Chondrocyte (in vitro differentiated cells): ENCODE data around the gene ARHGEF7. TPM values are rescaled to one million over a fixed set of nuclear protein-coding genes. Genes with fewer than 3 reads are reported as not detected.
A peak's percentile ranks its signal among the peaks of the same experiment; 100 is the strongest.

Experiments
- DNase-seq: peaks from one replicate; pipeline ENCODE4 v3.0.0; 2021; ENCODE audit warnings: mixed read lengths, low spot score
- H3K27ac Mint-ChIP-seq: one replicate; pipeline ENCODE4 v1.8.0; 2021; ENCODE audit warnings: mild to moderate bottlenecking, moderate library complexity, mixed read lengths; ENCODE audit not compliant: unreplicated experiment
- H3K27me3 Mint-ChIP-seq: 2 replicates; pipeline ENCODE4 v1.8.0; 2021; ENCODE audit warnings: low read depth, mixed read lengths
- H3K36me3 Mint-ChIP-seq: 2 replicates; pipeline ENCODE4 v1.8.0; 2021; ENCODE audit warnings: low read depth, mixed read lengths
- H3K4me1 Mint-ChIP-seq: 2 replicates; pipeline ENCODE4 v1.8.0; 2021; ENCODE audit warnings: low read depth, mild to moderate bottlenecking, mixed read lengths
- H3K4me3 Mint-ChIP-seq: one replicate; pipeline ENCODE4 v1.8.0; 2021; ENCODE audit warnings: mild to moderate bottlenecking, moderate library complexity, mixed read lengths; ENCODE audit not compliant: unreplicated experiment
- H3K9me3 Mint-ChIP-seq: 2 replicates; pipeline ENCODE4 v1.8.0; 2021; ENCODE audit warnings: low read depth, mixed read lengths
- CTCF ChIP-seq: fragments of 200-600 bp; sonication (generic); IDR thresholded peaks from 2 replicates; pipeline ENCODE4 v1.5.0; 2021; ENCODE audit warnings: antibody characterized with exemption, mild to moderate bottlenecking, moderate library complexity
- total RNA-seq: library from RNA; stranded (reverse); gene quantifications from 3 replicates; pipeline ENCODE4 v1.2.1, GENCODE V29; 2021

Gene ARHGEF7
- total RNA-seq, 1 donor from 2014 or later = 137 TPM

GRCh38 chr13:111160648-111161047 lies 45.5 kb downstream of the ARHGEF7 start:
- peaks cover 25% of the 10 kb centered on the region for H3K36me3 Mint-ChIP-seq
- DNase-seq = no peak
- no peaks in the 10 kb centered on the region for H3K27me3 Mint-ChIP-seq

GRCh38 chr13:111161601-111162600 lies 46.8 kb downstream of the ARHGEF7 start:
- H3K27ac Mint-ChIP-seq = no peak overlapping the region
- peaks cover 27% of the 10 kb centered on the region for H3K36me3 Mint-ChIP-seq
- no peaks in the 10 kb centered on the region for H3K9me3 Mint-ChIP-seq
- no peak for DNase-seq
- TF ChIP-seq CTCF = no peak
- H3K27me3 Mint-ChIP-seq = no peaks in the 10 kb centered on the region
- peaks cover 61% of the 10 kb centered on the region for H3K4me1 Mint-ChIP-seq
- H3K4me3 Mint-ChIP-seq = no peak overlapping the region

More at GRCh38 chr13:111160648-111161047, 45.5 kb downstream of the ARHGEF7 start:
- H3K4me3 Mint-ChIP-seq = no peak overlapping the region
- no peak for TF ChIP-seq CTCF
- H3K27ac Mint-ChIP-seq = no peak overlapping the region
- peaks cover 59% of the 10 kb centered on the region for H3K4me1 Mint-ChIP-seq
- H3K9me3 Mint-ChIP-seq = no peaks in the 10 kb centered on the region

- Mint-ChIP-seq H3K4me1 (peaks cover 65% of the 10 kb centered on the region), H3K36me3 (peaks cover 32% of the 10 kb centered on the region), H3K27ac (no peak overlapping the region), H3K9me3 (peaks cover 4% of the 10 kb centered on the region), H3K27me3 (no peaks in the 10 kb centered on the region), H3K4me3 (no peak overlapping the region)
- no peak for DNase-seq
- no peak for TF ChIP-seq CTCF
These were observed 50.3 kb downstream of the ARHGEF7 start for GRCh38 chr13:111165241-111166010.

GRCh38 chr13:111166882-111167675 lies 52.0 kb downstream of the ARHGEF7 start:
- peak overlapping the region; percentile 60 for H3K27ac Mint-ChIP-seq
- peaks cover 32% of the 10 kb centered on the region for H3K36me3 Mint-ChIP-seq
- H3K4me3 Mint-ChIP-seq = no peak overlapping the region
- TF ChIP-seq CTCF = no peak
- DNase-seq = no peak
- peaks cover 76% of the 10 kb centered on the region for H3K4me1 Mint-ChIP-seq
- peaks cover 4% of the 10 kb centered on the region for H3K9me3 Mint-ChIP-seq
- H3K27me3 Mint-ChIP-seq = no peaks in the 10 kb centered on the region
